GM21367 (cell line): ENCODE data around the gene CEP89.
"Not testable (repeated sequence)": the region's sequence is repeated elsewhere in the genome, so short reads cannot be mapped to it uniquely, and the experiment has no call there.

Experiments used
- ATAC-seq: cut with Tn5 transposase; IDR thresholded peaks from one replicate; pipeline ENCODE4 v1.9.1; 2021; ENCODE audit not compliant: unreplicated experiment

The CEP89 gene

DNA sequence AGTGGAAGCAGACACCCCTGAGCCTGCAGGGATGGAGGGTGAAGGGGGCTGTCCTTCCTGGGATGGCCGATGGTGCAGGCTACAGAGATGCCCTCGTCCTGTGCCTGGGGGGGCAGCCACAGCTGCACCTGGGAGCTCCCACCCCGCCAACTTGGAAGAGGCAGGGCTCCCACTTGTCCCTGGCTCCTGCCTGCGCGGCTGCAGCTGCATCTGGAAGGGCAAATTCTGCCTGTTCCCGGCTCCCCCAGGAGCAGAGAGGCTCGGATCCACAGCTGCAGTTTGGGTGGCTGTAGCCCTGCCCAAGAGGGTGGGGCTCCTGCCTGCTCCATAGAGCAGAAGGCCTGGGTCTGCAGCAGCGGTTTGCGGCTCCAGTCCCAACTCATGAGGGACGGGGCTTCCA is 2.2 kb downstream of the CEP89 start:
- no peak for ATAC-seq

DNA sequence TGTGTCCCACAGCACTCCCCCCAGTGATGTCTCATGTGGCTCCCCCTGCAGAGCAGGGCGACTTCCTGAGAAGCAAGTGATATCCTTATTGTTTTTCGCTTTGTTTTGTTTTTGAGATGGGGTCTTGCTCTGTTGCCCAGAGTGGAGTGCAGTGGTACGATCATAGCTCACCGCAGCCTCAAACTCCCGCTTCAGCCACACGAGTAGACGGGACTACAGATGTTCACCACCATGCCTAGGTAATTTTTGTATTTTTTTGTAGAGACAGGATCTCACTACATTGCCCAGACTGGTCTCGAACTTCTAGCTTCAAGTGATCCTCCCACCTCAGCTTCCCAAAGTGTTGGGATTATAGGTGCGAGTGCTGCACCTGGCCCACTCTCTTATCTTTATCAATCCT is 5.0 kb downstream of the CEP89 start:
- no peak for ATAC-seq

DNA sequence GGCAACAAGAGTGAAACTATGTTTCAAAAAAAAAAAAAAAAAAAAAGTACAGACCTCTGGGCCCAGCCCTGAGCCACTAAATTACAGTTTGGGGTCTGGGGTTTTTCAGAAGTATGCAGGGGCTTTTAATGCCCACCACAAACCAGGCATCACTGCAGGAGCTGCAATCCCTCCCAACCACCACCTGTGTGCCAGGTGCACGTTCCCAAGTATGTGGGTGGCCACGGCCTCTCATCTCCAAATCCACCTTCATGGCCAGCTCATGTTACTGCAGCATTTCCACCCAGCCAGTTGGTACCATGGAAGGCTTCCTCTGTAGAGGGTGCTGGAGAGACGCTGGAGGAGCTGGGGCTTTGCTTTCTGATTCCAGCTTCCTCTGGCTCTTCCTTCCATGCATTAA is 26.5 kb downstream of the CEP89 start:
- no peak for ATAC-seq

DNA sequence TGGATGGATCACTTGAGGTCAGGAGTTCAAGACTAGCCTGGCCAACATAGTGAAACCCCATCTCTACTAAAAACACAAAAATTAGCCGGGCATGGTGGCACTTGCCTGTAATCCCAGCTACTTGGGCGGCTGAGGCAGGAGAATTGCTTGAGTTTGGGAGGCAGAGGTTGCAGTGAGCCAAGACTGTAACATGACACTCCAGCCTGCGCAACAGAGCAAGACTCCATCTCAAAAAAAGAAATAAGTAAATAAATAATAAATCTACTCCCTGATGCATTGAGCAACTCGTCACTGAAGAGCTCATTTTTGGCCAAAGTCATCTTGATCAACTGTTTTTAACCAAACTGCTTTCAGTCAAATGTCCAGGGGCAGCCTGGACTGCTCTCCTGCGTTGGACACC is 30.5 kb downstream of the CEP89 start:
- not testable (repeated sequence) for ATAC-seq

DNA sequence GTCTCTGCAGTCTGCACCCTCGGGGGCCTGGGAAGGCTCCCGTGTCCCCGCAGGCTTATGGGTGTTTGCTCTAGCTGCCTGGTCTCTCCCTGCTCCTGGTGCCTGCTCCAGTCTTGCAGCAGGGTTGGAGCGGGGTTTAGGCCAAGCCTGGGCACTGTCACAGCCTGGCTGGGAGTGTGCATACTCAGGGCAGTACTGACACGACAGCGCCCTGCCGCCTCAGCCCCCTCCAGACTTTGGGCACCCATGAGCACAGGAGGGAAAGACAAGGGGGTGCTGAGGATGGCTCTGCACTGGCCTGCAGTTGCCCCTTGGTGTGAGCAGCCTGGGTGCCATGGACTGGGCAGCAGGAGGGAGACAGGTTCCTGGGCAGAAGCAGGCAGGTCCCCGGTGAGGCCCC is 35.7 kb downstream of the CEP89 start:
- ATAC-seq = no peak

DNA sequence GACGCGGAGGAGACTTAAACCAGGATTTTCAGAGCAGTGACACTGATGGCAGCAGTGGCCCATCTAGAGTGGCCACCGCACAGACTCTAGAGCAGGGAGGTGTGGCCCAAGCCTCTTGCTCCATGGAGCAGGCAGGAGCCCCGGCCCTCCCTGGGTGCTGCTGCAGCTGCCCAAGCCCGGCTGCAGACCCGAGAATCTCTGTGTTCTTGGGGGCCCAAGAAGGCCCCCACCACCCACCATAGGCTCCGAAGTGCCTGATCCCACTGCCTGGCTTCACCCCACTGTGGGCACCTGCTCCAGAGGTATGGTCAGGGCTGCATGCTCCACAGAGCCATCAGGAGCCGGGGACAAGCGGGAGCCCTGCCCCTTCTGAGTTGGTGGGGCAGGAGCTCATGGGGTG is 36.1 kb downstream of the CEP89 start:
- ATAC-seq = no peak

DNA sequence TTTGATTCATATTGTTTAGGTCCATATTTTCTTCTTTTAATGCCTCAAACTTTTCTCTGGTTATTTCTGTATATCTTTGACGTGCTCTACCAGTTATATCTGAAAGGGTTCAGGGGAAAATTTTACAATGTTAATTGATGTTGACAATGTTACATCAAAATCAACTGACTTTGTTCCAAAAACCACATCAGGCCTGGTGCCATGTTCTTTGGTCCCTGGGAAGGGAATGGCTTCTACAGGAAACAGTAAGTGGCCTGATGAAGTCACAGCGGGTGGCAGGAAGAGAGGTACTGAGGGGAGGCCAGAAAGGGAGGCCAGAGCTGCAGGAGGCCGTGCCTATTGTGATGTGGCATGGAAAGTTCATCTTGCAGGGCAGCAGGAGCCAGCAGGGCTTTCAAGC is 38.2 kb downstream of the CEP89 start:
- no peak for ATAC-seq

DNA sequence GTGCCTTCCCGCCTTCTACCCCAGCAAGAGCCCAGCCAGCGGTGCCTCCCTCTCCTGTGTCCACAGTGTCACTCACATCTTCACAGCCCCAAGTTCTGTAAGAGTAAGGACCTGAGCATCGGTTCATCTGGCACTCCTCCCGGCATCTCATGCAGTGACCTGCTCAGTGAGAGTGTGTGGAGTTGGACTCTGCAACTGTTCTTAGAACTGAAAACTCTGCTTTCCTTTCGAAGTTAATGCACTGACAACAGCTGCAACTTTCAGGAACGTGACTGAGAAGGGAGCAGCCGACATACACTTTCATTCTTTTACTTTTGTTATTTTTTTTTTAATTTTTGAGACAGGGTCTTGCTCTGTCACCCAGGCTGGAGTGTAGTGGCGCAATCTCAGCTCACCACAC is 41.2 kb downstream of the CEP89 start:
- no peak for ATAC-seq

DNA sequence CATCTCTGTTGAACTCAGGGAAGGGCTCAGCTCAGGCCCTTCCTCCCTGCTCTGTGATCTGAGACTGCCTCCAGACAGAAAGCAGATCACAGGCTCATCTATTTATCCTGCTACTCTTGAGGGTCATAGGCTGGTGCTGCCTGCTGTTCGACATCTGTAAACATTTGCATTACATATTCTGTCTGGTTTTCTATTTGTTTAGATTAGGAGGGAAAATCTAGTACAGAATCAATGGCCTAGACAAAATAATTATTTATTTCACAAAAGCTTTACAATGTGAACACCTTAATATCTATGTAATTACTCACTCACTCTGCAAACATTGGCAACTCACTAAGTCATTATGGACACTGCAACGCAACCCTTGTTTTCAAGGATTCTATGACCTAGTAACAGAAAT is 43.0 kb downstream of the CEP89 start:
- ATAC-seq = no peak

DNA sequence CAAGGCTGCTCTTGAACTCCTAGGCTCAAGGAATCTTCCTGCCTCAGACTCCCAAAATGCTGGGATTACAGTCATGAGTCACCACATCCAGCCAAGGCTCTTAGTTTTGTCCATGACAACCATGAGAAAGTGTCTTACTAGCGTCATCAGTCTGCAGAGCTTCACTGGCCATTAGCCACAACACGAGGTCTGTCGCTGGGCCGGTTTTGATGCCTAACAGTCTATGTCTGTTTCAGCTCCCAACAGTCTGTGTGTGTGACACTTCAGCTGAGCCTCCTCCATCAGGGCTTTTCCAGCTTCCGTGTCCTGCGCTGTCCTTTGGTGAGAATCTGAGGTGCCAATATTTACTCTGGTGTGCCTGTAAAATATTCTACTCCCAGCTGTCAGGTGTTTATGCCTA is 47.6 kb downstream of the CEP89 start:
- no peak for ATAC-seq

DNA sequence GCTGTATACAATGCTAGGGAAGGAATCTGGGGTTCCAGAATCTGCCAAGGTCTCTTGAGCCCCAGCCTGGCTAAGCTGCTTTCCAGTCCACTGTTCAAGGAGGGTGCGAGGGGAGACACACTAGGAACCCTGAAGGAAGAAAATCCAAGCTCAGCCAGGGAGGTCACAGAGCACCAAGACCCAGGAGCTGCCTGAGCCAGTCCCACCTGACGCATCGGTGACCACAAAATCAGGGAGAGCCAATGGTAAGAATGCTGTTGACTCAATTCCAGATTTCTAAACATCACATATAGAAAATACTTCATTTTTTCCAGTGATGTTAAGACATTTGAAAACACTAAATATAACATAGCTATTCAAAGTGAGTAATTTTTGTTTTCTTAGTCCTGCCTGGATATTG is 50.1 kb downstream of the CEP89 start:
- no peak for ATAC-seq

DNA sequence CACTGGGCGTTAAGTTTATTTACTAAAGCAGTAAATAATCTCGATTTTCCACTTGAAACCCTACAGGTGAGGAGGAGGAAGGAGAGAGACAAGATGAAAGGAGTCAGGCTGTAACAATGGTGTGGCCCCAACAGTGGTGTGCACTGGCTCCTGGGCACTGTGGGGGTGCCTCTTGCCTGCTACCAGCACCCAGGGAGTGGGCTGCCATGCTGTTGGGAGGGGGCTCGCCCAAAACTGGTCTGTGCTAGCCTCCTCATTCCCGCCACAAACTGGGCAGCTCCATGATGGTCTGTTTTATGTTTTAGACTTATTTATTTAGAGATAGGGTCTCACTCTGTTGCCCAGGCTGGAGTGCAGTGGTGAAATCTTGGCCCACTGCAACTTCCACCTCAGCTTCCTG is 52.4 kb downstream of the CEP89 start:
- ATAC-seq = no peak

DNA sequence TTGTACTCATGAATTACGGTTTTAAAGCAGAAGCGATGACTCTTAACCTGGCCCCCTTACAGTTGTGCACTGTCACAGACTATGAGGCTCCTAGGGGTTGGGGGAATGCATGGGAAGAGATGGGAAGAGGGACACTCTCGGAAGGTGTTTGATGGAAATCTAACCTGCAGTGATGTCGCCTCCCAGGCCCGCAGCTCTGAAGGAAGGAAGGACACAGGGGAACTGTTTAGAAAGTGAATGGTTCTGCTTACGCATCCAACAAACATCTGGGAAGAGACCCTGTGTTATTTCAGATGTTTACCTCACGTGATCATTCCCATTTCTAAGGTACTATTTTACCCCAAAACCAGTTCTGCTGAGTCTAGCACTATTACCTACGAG is 54.2 kb downstream of the CEP89 start:
- ATAC-seq = no peak

DNA sequence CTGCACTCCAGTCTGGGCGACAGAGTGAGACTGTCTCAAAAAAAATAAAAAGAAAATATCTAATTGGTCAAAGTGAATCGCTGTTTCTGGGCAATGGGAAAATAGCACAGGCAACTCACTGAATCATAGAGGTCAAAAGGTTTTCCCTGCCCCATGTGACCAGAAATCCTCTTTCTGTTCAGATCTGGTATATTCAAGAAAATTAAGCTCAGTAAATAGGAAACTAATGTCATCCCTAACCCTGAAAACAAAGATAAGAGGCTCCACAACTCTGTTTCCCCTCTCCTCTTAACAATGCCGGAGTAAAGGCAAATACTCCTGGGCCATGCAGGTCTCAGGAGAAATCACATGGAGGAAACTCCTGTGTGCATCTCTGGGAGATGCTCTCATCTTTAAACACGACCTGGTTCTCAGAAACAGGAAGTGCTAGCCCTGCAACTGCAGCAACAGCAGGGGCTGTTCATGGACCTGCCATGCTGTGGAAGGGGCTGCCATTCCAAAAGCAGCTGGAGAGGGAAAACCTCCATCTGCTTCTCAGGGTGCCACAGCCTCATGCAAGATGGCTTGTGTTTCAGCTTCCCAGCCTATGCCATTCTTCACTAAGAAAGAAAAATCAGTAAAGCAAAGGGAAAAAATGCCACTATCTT is 54.7 kb downstream of the CEP89 start:
- ATAC-seq = no peak

DNA sequence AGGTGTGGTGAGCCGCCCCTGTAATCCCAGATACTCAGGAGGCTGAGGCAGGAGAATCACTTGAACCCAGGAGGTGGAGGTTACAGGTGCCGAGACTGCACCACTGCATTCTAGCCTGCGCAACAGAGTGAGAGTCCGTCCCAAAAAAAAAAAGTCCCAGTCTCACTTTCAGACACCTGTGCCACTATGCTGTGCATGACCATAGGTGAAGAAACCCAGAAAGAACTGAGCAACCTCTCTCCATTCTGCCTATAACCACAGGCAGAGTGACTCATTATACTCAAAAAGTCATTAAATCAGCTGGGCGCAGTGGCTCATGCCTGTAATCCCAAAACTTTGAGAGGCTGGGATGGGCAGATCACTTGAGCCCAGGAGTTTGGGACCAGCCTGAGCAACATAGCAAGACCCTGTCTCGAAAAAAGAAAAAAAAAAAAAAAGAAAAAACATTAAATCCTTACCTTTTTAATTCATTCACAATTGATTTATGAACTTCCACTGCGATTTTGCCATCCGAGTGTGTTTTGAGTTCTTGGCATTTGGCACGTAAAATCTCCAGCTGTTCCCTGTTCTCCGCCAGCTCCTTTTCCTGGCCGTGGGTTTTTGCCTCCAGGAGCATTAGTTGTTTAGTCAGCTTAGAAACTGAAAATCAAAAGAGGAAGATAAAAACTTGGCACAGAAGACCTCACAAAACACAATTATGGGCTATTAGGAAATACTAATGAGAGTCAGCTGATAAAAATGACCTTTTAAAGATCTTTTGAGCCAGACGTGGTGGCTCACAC is 56.7 kb downstream of the CEP89 start:
- ATAC-seq = no peak

DNA sequence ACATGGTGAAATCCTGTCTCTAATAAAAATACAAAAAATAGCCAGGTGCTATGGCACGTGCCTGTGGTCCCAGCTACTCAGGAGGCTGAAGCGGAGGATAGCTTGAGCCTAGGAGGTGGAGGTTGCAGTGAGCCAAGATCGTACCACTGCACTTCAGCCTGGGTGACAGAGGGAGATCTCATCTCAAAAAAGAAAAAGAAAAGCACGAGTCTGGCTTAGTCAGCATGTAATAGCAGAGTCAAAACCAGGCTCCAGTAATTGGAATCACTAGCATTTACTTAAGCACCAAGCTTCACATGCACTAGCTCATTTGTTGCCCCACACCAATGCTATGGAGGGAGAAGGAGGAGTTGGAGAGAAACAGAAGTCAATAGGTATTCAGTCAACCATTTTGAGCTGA is 60.3 kb downstream of the CEP89 start:
- ATAC-seq = no peak

DNA sequence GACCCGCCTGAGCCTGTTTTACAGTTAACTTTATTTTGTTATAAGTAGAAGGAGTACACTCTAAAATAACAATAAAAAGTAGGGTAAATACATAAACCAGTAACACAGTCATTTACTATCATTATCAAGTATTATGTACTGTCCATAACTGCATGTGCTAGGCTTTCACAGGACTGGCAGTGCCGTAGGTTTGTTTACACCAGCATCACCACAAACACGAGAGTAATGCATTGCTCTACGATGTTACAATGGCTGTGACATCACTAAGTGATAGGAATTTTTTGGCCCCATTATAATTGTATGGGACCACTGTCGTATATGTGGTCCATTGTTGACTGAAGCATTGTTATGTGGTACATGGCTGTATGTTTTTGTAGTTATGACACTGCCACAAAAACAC is 60.9 kb downstream of the CEP89 start:
- ATAC-seq = no peak

DNA sequence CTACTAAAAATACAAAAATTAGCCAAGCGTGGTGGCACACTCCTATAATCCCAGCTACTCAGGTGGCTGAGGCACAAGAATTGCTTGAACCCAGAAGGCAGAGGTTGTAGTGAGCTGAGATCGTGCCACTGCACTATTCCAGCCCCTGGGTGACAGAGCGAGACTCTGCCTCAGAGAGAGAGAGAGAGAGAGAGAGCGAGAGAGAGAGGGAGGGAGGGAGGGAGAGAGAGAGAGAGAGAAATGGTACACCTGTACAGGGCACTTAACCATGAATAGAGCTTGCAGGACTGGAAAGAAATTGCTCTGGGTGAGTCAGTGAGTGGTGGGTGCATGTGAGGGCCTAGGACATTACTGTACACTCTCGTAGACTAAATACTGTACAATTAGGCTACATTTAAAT is 61.7 kb downstream of the CEP89 start:
- ATAC-seq = no peak

DNA sequence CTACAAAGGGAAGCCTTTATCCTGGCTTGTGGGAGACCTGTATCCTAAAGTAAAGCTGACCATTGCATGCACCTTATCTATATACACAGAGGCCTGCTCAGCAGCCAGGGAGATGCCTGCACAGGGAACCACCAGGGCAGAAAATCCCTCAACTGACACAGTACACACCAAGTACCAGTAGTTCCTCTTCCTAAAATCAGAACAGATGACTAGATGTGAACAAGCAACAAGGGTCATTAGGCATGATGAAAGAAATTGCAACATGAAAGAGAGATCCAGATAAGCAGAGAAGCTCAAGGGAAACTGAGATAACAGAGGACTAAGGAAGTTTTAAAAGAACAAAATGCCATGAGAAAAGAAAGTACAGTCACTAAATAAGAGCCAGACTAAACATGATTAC is 62.5 kb downstream of the CEP89 start:
- ATAC-seq = no peak

DNA sequence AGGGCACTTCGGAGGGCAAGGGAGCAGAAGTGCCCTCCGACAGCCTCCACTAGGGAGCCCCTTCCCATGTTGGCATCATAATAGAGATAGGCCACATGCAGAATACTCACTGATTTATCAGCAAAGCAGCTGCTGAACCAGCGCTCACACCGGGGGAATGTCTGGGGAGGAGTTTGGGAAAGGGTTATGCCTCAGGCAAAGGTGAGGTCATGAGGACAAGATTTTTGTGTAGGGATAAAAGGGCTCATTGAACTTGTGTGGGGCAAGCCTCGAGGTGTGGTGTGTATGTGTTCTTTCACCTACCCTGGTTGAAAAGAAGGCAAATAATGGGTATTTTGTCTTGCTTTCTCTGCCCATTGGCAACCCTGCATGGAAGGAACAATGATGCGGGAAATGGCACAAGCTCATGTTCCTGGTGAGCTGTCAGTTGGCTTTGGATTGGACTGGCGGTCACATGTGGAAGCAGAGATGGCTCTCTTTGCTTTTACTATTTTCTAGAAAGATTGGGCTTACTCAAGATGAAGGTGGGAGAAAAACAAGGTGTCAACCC is 63.0 kb downstream of the CEP89 start:
- ATAC-seq = no peak

DNA sequence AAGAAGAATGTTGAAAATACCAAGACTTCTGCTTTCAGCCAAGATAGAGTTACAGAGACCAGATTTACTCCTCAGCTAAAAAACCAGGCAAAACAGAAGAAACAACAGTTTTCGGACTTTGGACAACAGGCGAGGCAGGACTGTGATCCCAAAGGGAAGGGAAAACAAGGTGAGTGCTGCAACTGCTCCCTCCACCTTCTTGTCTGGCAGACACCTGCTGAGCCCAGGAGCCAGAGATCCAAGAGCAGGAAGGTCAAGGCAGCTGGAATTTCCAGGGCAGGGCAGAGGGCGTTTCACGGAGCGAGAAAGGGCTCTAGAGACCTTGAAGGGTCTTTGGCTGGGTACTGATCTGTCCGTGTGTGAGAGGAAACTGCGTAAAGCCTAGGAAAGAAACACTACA is 69.3 kb downstream of the CEP89 start:
- no peak for ATAC-seq

DNA sequence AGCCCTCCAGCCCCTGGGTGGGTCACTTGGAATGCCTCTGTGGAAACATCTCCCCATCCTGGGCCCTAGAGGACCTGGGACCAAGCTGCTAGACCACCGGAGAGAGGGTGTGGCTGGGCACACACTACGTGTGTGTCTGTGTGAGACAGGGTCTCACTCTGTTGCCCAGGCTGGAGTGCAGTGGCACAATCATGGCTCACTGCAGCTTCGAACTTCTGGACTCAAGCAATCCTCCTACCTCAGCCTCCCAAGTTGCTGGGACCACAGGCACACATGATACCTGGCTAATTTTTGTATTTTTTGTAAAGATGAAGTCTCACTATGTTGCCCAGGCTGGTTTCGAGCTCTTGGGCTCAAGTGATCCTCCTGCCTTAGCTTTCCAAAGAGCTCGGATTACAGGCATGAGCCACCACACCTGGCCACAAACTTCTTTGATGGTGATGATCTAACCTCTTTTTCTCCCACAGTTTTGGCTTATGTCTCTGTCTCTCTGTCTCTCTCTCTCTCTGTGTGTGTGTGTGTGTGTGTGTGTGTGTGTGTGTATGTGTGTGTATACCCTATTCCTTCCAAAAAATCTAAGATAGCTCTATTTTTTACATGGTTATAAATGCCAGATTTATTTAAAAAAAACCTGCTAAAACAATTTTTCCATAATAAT is 70.1 kb downstream of the CEP89 start:
- ATAC-seq = no peak
